Measurements from ENCODE around the gene EXOC8.
A peak's percentile ranks its signal among the peaks of the same experiment; 100 is the strongest.

The EXOC8 gene, protein sequence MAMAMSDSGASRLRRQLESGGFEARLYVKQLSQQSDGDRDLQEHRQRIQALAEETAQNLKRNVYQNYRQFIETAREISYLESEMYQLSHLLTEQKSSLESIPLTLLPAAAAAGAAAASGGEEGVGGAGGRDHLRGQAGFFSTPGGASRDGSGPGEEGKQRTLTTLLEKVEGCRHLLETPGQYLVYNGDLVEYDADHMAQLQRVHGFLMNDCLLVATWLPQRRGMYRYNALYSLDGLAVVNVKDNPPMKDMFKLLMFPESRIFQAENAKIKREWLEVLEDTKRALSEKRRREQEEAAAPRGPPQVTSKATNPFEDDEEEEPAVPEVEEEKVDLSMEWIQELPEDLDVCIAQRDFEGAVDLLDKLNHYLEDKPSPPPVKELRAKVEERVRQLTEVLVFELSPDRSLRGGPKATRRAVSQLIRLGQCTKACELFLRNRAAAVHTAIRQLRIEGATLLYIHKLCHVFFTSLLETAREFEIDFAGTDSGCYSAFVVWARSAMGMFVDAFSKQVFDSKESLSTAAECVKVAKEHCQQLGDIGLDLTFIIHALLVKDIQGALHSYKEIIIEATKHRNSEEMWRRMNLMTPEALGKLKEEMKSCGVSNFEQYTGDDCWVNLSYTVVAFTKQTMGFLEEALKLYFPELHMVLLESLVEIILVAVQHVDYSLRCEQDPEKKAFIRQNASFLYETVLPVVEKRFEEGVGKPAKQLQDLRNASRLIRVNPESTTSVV

GRCh38 chr1:231337472-231338269, at the start of gene EXOC8:
EXOC8 (minus strand) TSS chr1:231337852; CDS start chr1:231337745, 107 bp downstream.
- peak; percentile 95 for DNase-seq (ENCODE audit: low read depth, low spot score)

DNA sequence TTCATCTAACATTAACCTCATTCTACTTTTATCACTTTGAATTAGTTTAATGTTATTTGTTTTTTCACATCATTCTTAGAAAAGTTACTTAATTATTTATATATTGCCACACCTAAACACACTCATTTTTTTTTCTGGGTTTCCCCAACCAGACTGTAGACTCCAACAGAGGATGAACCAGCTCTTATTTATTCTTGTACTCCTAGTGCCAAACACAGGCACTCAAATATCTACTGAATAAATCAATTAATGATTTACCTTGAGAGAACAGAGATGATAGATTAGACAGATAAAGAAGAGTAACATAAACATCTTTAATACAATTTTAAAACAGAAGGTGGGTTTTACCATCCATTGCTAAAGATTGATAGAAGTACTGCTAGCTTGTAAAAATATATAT, 48.8 kb upstream of the EXOC8 start:
- no peak for DNase-seq (ENCODE audit: low read depth, low spot score)

- DNase-seq (ENCODE audit: low read depth, low spot score), result no peak
Measured at GRCh38 chr1:231385416-231385748, 47.7 kb upstream of the EXOC8 start.

DNA sequence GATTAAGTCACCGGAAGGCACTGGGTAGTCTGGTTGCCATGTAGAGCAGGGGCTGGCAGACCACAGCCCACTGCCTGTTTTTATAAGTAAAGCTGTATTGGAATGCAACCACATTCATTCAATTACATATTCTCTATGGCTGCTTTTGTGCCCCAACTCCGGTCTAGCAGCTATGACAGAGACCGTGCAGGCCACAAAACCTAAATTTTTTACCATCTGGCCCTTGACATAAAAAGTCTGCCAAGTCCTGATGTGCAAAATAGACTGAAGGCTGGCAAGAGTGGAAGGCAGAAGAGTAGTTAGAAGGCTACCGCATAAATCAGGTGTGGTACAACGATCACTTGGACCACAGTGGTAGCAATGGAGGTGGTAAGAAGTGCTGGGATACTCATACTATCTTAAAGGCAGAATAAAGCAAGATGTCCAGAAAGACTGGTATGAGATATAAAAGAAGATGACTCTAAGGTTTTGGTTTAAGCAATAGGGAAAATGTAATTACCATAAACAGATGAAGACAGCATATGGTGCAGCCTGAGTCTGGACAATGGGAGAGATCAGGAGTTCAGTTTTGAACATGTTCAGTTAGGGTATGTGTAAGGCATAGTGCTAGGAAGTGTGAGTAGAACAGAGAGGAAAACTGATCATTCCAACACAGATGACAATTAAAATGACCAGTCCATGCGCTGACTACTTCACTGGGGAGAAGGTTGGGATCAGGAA, 47.2 kb upstream of the EXOC8 start:
- no peak for DNase-seq (ENCODE audit: low read depth, low spot score)

GRCh38 chr1:231383159-231383860, 45.7 kb upstream of the EXOC8 start:
- no peak for DNase-seq (ENCODE audit: low read depth, low spot score)

DNA sequence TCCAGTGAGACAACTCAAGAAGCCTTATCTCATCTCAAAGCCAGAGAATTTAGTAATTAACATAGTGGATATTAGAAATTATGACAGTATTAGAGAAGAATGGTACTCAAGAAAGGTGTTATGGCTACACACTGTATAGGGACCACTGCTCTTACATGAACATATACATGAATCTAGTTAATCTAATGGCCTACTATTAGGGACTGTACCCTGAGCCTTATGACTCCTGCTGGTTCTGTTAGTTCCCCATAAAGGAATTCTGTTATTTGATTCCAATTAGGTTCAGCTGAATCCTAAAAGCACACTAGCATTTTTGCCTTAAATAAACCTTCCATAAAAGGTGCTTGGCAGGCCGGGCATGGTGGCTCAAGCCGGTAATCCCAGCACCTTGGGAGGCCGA, 44.8 kb upstream of the EXOC8 start:
- DNase-seq (ENCODE audit: low read depth, low spot score), result no peak

GRCh38 chr1:231381729-231382128, 44.1 kb upstream of the EXOC8 start:
- no peak for DNase-seq (ENCODE audit: low read depth, low spot score)

DNA sequence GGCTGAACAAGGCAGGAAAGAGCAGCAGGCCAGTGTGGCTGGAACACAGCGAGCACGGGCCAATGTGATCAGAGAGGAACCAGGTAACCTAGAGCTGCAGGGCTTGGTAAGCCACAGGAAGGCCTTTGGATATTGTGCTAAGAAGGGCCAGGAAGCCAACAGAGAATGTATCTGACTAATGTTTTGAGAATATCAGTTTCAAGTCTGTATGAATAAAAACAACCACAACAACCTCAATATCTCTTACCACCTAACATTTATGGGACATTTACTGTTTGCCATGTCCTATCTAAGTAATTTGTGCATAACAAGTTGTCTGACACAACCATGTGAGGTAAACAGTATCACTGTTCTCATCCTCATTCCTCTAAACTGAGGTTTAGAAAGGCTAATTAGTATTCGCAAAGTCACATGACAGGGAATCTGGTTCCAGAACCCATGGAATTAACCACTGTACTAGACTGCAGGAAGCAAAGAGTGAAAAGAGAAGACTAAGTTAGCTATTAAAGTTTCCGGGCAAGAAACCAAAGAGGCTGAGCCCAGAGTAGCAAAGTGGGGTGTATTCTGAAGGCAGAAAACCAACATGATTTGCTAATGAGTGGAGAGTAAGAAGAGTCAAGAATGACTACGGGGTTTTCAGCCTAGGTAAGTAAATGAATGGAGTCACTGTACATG, 39.4 kb upstream of the EXOC8 start:
- DNase-seq (ENCODE audit: low read depth, low spot score), result no peak

GRCh38 chr1:231376101-231376500, 38.4 kb upstream of the EXOC8 start:
- DNase-seq (ENCODE audit: low read depth, low spot score), result no peak

DNA sequence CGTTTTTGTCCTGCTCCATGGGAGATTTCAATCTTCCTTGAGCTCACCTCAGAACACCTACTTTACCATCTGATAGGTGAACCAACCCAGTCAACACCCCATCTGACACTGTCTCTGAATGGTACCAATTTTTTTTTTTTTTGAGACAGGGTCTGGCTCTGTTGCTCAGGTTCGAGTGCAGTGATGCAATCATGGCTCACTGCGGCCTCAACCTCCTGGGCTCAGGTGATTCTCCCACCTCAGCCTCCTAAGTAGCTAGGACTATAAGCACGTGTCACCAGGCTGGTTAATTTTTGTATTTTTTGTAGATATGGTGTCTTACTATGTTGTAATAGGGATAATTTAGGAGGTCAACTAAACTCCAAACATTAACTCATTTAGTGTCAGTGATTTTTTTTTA, 36.7 kb upstream of the EXOC8 start:
- DNase-seq (ENCODE audit: low read depth, low spot score), result no peak

- no peak for DNase-seq (ENCODE audit: low read depth, low spot score)
Measured at GRCh38 chr1:231372501-231372900, 34.8 kb upstream of the EXOC8 start.

- DNase-seq (ENCODE audit: low read depth, low spot score), result no peak
Measured at GRCh38 chr1:231369282-231369681, 31.6 kb upstream of the EXOC8 start.

DNA sequence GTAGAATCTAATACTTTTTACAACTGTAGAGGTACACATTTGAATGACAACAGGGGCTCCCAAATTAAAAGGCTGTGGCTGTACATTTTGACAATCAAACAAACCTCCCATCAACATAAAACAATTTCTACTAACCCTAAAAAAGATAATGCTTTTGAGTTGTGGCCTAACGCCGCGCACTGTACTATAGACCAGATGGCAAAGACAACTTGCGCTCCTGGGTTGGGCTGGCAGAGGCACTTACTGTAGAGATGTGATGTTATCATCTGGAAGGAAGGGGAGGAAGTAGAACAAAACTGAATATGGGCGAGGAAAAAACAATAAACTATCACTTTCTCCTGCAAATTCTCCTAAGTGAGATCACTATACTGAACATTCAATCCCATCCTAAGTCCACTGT, 26.5 kb upstream of the EXOC8 start:
- DNase-seq (ENCODE audit: low read depth, low spot score), result no peak

DNA sequence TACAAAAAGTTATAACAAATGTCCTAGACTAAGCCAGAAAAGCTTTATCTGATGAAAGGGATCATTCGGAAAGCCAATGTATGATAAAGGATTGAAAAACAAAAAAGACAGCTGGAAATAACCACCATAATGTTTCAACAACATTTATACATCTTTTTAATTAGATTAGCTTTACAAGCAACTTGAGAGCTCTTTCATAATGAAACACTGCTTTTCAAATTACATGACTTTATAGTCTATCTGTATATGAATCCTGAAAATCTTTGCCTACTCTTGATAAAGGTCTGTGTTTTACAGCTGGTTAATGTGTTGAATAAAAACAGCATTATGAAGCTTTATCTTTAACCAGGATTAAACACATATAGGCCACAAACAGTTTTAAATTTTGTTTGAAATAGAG, 26.0 kb upstream of the EXOC8 start:
- DNase-seq (ENCODE audit: low read depth, low spot score), result no peak

- no peak for DNase-seq (ENCODE audit: low read depth, low spot score)
Measured at GRCh38 chr1:231362325-231362724, 24.7 kb upstream of the EXOC8 start.

DNA sequence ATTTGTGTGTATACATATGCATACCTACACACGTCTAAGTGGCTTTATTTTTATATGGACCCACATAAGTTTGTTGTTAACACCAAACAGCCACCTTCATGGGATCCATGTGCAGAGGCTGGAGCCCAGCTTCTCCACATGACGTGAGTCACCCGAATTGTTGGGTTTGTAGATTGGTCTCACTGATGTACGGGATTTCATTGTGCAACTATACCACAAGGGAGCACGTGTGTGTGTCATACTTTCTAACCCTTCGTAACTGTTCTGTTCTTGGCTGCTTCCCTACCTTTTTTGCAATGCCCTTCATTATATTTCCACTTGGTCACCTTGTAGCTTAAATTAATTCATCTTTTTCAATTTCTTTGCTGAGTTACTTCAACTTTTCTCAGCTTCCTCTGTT, 21.5 kb upstream of the EXOC8 start:
- DNase-seq (ENCODE audit: low read depth, low spot score), result no peak

DNA sequence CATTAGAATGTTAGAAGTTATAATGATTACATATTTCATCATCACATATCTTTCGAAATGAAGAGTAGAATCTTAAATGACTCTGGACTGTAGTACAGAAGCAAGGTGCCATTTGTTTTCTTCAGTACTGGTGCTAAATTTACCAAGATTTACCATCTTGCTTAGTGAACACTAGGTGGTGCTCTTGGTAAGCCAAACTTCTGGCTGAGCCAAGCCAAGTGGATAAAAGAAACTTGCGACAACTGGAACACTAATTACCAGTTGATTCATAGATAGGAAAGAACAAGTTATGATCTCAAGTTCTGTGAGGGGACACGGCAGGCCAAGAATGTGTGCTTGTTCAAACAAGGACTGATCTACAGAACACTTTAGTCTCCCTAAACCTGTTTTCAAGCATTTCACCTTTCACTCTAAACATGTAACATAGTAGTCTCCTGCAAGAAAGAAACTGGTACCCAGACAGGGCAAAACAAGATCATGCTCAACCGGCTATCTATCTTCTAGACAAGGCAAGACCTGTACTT, 20.2 kb upstream of the EXOC8 start:
- DNase-seq (ENCODE audit: low read depth, low spot score), result no peak

DNA sequence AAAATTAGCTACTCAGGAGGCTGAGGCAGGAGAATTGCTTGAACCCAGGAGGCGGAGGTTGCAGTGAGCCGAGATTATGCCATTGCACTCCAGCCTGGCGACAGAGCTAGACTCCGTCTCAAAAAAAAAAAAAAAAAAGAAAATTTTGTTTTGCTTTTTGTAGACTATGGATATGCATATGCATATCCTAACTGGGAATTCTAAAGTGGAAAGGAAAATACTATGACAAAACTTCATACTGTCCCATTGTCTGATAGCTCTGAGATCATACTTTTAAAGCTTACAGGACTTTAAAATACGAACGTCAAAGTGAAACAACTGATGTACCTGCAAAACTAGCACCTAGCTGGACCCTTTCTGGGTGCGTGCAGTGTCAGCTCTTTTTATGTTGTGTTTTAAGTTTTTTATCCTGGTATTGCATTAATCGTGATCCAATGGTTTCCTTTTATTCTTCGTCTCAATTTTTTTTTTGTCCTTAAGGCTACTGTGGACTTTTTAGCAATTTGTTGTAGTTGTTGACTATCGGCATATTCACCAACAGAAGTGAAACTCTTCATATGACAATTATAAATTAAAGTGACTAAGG, 19.6 kb upstream of the EXOC8 start:
- DNase-seq (ENCODE audit: low read depth, low spot score), result no peak

DNA sequence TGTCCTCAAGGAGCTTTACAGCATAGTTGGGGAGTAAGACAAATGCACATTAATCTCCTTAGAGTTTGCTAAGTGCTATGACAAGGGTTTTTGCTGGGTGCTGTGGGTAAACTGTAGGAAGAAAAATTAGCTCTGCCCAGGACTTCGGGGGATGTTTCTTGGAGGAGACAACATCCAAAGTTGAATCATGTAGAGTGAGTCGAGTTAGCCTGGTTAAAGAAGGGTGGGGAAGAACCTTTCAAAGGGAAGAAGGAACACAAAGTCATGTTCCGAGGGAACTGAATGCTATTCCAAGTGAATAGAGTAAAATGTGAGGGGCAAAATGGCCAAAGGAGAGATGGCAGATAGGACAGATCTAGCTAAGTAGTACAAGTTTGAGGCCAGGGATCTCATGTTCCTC, 17.5 kb upstream of the EXOC8 start:
- DNase-seq (ENCODE audit: low read depth, low spot score), result no peak

Measured in smooth muscle cell of the brain vasculature (primary cell).